Measurements from ENCODE around the gene EFCAB11. TPM values are rescaled to one million over a fixed set of nuclear protein-coding genes. Genes with fewer than 3 reads are reported as not detected.

EFCAB11 gene
- polyA plus RNA-seq, 3 donors: 14.7 to 20.2 (median 16.2) TPM

GRCh38 chr14:89828471-89829165, 125.9 kb downstream of the EFCAB11 start:
- no peak for DNase-seq

- DNase-seq: no peak
Measured at GRCh38 chr14:89827265-89827664, 127.3 kb downstream of the EFCAB11 start.

- DNase-seq: no peak
Measured at GRCh38 chr14:89826596-89826995, 127.9 kb downstream of the EFCAB11 start.

DNA sequence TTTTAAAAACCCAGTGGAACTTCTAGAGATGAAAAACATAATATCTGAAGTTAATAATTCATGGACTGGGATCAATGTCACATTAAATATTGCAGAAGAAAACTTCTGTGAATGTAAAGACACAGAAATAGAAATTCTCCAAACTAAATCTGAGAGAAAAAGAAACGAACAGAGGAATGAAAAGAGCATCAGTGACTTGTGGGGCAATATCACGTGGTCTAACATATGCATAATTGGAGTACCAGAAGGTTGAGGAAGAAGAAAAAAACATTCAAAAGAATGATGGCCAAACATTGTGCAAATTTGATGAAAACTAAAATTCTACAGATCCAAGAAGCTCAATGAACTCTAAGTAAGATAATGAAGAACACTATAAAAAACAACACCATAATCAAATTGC, 130.8 kb downstream of the EFCAB11 start:
- no peak for DNase-seq

DNA sequence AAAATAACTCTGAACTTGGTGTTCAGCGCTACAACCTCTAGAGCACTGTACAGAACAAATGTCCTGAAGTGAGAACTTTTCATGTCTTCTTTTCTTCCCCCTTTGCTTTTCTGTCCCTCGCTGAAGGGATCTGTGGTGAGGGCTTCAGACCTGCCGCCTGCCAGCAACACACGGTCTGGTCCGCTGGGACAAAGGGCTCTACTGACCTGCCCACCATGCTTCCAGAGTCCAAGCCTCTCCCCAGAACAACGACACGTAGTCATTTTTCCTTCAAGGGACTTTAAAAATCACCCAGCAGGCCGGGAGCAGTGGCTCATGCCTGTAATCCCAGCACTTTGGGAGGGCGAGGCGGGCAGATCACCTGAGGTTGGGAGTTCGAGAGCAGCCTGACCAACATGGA, 140.4 kb downstream of the EFCAB11 start:
- DNase-seq: no peak

GRCh38 chr14:89813617-89814031, 140.9 kb downstream of the EFCAB11 start:
- peak; percentile 17 for DNase-seq

DNA sequence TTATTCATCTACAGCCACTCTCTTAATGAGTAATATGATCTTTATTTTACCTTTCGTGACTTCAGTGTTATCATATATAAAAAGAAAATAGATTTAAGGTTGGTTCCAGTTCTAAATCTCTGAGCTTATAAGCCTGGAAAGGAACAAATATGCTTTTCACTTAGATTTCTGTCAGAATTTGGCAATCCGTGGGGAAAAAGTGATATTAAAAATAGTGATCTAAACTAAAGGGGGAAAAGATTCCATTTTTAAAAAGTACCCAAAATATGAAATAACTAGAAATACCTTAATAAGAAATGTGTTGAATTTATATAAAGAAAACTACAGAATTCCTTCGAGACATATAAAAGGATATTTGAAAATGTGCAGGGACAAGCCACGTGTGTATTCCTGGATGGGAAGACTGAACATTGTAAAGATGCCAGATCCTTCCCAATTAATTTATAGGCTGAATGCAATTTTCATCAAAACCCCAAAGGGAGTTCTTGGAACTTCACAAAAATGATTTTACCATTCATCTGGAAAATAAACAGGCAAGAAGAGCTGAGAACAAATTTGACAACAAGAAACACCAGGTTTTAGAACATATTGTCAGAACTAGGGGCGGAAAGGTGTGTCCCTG, 142.5 kb downstream of the EFCAB11 start:
- DNase-seq: no peak

GRCh38 chr14:89810101-89810500, 144.4 kb downstream of the EFCAB11 start:
- DNase-seq: no peak

DNA sequence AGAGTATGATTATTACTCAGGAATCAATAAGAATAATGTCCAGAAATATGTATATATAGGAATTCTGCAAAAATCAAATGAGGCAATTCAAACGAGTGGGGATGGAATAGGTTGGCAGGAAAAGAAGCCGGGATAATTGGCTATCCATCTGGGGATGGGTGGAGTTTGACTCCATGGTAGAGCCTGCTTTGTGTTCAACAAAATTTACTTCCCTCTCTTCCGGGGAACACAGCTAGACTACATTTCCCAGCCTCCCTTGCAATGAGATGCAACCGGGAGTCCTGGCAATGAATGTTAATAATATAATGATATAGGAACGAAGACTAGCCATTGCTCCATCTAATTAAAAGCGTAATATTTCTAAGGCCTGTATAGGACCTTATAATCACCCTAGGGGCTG, 146.6 kb downstream of the EFCAB11 start:
- no peak for DNase-seq

DNA sequence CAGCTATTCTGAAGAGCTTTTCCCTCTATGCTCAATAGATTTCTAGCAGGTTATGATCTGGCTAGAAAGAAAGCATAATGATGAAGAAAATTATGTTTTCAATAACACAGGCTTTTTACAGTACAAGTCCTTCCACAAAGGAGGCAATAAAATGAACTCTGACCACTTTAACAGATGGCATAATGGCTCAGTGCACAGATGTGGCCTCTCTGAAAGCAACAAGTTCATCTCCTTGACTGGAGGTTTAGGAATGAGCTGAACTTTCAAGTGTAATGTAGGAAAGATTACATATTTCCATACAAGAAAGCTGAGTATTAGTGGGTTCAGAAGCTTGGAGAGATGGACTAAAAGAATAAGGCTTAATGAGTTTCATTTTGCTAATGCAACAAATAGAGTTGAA, 147.4 kb downstream of the EFCAB11 start:
- DNase-seq: no peak

- DNase-seq: no peak
Measured at GRCh38 chr14:89806451-89806850, 148.1 kb downstream of the EFCAB11 start.

DNA sequence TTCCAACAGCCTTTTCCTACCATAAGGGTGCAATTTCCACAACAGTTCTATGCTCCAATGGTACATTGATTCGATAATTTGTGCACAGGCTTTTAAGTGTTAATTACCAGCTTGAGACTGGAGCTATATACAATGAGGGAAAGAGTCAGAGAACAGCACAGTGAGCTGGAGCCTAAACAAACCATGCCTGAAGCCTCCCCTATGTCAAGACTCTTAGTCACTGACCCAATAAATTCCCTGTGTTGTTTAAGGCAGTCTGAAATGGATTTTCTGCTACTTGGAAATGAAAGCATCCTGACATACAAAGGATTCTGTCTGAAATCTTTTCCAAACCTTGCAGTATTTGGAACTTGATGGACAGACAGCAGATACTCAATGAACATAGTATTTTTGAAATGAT, 149.0 kb downstream of the EFCAB11 start:
- no peak for DNase-seq

- DNase-seq: no peak
Measured at GRCh38 chr14:89803542-89803941, 151.0 kb downstream of the EFCAB11 start.

DNA sequence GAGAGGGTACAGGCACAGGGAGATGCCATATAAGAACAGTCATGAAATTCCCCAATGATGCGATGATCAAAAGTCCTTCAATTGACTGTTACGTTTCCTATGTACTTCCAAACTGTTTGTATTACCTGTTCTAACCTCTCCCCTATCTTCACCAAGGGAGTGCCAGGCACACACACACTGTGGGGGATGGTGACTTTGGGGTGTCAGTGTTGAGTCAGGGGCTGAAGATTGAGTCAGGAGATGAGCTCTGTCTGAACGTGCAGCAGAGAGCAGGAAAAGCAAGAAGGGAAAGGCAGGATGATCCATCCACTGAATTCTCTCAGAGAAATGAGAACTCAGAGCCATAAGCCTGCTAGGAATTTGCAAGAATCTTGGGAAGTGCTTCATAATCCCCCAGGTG, 153.4 kb downstream of the EFCAB11 start:
- DNase-seq: no peak

DNA sequence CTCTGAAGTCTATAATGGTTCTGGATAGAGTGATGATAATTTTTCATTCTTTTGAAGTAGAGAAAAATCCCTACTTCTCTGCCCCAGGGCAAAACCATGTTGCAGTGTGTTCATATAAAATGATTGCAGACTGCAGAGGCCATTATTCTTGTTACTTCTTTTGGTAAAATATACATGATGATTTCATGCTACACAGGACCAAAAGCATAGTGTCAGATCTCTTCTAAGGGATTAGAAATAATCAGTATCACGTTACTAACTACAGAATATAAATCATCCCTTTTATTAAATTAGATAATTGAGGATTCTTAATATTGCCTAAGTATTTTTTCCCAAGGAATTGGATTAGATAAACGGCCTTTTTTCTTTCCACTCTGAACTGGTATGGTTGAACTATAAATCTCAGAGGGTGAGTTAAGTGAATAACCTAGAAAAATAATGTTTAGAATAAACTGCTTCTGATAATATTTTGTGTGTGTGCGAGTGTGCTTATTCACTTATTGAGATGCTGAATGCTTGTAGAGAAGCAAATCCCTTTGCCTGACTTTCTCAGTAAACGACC, 156.2 kb downstream of the EFCAB11 start:
- DNase-seq: no peak

DNA sequence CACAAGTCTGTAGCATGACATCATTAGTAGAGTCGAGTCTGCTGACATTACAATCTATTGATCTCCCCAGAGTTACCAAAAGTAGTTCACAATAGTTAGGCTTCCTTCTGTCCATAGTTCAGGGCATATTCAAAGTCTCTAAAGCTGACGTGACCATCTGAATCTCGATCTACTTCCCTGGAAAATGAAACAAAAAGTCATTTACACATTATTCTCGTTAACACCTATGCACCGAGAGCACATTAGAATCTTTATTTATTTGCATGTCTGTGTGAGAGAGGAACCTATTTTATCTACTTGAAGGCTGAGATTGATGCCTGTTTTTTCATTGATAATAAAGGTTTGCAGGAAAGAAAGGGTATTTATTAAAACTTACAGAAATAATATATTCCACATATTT, 157.4 kb downstream of the EFCAB11 start:
- no peak for DNase-seq

DNA sequence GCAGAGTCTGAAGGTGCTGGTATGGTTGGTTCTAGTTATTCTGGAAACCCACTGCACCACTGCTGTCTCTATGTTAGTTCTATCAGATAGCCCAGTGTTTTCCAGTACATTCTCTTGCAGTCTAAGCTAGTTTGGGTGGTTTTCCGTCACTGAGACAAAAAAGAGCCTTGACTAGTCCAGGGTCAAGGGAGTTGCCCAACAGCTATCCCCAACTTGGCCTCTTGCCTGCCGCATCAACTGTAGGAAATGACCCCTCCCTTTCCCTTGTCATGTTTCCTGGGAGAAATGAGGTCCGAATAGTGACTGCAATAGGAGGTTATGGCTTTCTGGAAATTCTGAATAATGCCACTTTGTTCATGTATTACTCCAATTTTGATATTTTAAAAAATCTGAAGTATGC, 160.4 kb downstream of the EFCAB11 start:
- DNase-seq: no peak

DNA sequence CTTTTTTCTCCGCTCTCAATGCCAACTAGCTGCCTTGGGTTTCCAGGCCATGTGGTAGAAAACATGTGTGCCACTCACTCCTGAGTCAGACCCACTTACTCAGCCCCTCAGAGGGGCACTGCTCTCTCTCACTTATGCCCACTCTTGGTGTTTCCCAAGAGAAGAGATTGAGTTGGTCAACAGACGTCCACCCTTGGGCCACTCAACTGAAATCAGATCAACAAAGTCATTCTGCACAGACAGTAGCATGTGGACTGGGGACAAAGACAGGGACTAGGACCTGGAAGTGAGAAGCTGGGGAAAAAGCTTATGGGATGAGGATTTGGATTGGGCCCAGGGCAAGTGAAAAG, 161.2 kb downstream of the EFCAB11 start:
- no peak for DNase-seq

DNA sequence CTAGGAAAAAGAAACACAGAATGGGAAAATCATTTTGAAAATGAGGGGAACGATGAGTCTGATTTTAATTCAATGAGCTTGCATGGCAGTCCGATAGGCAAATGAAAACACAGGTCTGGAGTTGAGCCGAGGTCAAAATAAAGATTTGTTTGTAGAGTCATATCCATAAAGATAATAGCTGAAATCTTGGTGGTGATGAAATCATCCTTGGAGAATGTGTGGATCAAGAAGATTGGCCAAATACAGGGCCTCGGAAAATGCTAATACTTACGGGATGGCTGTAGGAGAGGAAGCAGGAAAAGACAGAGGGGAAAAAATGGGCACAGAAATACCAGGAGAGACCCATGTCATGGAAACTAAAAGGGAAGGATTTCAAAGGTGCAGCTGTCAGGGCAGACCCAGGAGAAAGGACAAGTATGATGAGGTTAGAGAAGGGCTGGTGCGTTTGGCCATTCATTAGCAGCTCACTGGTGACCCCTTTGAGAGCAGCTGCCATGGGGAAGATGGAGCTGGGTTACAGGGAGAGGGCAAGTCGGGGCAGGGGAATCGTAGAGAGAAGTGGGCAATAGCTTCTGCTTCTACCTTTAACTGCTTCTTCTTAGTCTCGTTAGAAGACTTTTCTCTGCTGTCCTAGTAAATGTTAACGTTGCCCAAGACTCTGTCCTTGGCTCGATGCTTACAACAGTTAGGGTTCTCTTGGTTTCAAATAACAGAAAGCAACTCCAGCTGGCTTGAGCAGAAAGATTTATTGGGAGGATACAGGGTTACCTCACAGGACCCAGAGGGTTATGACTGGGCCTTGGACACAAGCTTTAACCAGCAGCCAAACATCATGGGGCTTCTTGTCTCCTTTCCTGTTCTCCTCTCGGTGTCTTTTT, 161.8 kb downstream of the EFCAB11 start:
- peak; percentile 27 for DNase-seq

DNA sequence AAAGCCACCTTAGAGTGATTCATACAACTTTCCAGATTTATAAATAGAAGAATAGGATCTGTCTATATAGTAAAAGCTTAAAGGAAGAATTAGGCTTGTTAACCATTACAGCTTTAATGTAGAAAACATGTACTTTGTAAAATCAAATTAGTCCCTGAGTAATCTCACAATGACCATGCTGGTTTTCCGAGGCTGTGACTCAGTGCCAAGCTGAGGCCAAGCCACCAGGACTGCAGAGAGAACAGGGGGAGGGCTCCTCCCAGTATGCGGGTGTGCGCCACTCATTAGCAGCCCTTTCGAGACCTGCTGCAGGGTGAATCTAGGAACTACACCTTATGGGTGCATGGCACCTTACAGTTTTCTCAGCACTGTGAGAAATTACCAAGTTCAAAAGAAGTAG, 167.0 kb downstream of the EFCAB11 start:
- no peak for DNase-seq

- no peak for DNase-seq
Measured at GRCh38 chr14:89781046-89781445, 173.5 kb downstream of the EFCAB11 start.

GRCh38 chr14:89779707-89780106, 174.8 kb downstream of the EFCAB11 start:
- no peak for DNase-seq

GRCh38 chr14:89775946-89776345, 178.6 kb downstream of the EFCAB11 start:
- DNase-seq: no peak
